Hematopoietic multipotent progenitor cell (in vitro differentiated cells): ENCODE results near the gene JMJD6. TPM values are rescaled to one million over a fixed set of nuclear protein-coding genes. Genes with fewer than 3 reads are reported as not detected.
"Not testable (repeated sequence)": the region's sequence is repeated elsewhere in the genome, so short reads cannot be mapped to it uniquely, and the experiment has no call there.

Source experiments
- DNase-seq, 3 donors: peaks; one replicate each; pipeline ENCODE4 v3.0.0-alpha.2; 2011 to 2015; ENCODE audit warnings: low read depth in 2 of 3, low spot score in 2 of 3
- total RNA-seq: library from RNA; depleted of rRNA; stranded (reverse); fragments of >200 nt; gene quantifications from one replicate; pipeline ENCODE4 v1.2.3, GENCODE V29; 2012

Gene JMJD6
- total RNA-seq, result 16.7 TPM

DNA sequence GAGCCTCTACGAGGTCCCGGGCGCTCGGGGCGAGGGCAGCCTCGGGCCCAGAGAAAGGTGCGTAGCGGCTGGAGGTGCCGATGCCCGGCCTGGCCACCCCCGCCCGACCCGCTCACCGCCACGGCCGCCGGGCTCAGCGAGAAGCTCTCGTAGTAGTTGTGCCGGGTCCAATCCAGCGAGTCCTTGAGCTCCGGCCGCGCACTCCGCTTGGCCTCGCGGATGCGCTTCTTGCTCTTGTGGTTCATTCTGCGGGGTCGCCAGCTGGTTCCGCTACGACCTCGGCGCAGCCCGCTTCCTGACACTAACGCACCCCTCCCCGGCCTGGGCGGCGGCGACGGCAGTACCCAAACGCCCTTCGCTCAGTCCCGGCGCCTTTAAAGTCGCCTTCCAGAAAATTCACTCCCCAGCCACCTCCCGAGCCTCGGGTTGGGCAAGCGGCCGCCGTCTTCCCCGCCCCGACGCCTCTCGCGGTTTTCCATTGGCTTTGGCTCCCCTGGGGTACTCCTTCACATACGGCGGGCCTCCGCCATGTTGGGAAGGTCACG is at the start of gene JMJD6:
Gene JMJD6 (minus strand): TSS at position 376 of the 545 bp plus-strand sequence. CDS start 131 bp downstream, at position 245.
- peak in 2 of 3 donors; percentile 96 for DNase-seq

GRCh38 chr17:76775021-76775600 is 48.7 kb upstream of the JMJD6 start:
- no peak for DNase-seq

DNA sequence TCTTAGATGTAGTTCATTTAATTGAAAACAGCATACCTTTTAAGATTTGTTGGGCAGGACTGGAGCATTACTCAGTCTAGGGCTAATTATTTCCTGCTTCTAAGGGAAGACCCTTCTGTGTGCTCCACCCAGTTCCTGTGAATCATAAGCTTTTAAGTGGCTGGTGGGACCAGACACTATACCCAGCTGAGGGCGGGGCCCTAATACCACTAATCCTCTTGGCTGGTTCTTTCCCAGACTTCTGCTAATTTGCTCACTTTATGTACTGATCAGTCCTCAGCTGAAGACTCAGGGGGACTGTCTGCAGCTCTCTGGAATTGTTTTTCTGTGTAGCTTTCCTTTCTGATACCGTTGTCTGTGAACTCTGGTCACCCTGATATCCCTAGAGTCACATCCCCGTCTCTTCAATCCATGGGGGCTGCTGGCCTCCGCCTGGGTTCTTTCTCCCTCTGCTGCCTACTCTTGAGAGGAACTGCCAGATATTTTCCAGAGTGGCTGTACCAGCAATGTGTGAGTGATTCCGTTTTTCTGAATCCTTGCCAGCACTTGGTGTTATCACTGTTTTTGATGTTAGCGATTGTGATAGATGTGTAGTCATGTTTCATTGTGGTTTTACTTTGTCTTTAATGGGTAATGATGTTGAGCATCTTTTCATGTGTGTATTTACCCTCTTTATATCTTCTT is 46.6 kb upstream of the JMJD6 start:
- DNase-seq, result no peak

- DNase-seq, result no peak
Measured at GRCh38 chr17:76758570-76758969, 32.2 kb upstream of the JMJD6 start.

DNA sequence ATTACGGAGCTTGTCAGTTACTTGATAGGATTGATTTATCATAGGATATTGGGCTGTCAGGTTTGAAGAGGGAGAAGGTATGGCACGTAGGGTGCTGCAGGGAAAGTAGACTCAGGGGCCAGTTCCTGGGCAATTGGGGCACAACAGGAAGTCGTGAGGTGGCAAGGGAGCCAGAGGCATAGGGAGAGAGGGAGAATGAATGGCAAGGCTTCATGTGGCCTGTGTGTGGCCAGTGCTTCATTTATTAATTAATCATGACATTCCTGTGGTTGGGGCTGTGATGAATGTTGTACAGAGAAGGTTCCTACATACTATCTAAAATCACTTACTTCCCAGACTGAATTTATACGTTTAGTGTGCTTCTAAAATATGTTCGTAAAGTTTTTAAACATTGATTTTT is 30.9 kb upstream of the JMJD6 start:
- DNase-seq, result no peak

DNA sequence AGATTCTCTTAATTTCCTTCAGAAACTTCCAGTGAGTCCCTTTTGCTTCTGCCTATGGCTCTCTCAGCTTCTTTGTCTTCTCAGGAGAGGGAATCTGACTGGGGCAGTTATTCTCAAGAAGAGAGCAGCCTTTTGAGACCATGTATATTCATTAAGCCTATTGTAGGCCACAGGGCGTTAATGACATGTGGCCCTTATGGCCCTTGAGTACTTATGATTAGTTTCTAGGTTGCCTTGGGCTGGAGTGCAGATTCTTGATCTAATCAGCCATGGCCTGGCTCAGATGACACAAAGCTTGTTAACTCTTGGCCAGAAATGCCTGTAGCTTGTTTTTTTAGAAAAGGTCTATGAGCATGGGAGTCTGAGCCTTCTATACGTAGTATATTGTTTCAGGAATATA is 28.9 kb upstream of the JMJD6 start:
- no peak for DNase-seq

DNA sequence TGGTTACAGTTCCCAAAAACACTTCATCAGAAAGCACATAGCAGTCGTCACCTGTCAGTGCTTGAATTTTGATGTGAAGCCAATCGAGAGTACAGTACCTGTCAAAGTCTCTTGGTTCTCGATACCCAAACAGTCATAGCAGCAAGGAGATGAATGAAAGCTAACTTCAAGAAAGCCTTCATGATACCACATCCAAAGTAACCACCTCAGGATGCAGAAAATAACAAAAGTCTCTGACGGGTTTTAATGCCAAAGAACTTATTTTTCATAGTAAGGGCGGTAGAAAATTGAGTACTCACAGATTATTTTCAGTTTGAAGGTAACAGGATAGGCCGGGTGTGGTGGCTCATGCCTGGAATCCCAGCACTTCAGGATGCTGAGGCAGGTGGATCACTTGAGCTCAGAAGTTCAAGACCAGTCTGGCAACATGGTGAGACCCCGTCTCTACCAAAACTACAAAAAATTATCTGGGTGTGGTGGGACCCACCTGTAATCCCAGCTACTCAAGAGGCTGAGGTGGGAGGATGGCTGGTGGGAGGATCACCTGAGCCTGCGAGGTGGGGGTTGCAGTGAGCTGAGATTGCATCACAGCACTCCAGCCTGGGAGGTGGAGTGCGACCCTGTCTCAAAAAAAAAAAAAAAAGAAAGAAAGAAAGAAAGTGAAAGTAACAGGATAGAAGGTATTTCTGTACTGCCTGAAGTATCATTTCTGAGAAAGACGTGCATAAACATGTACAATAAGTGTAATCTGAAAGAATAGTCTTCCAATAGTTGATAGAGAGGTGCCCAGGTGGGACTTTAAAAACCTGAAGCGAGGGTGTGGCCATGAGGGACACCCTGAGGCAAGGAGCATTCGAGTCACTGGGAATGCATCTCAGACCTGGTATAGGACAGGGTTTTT is 26.9 kb upstream of the JMJD6 start:
- DNase-seq, result no peak

DNA sequence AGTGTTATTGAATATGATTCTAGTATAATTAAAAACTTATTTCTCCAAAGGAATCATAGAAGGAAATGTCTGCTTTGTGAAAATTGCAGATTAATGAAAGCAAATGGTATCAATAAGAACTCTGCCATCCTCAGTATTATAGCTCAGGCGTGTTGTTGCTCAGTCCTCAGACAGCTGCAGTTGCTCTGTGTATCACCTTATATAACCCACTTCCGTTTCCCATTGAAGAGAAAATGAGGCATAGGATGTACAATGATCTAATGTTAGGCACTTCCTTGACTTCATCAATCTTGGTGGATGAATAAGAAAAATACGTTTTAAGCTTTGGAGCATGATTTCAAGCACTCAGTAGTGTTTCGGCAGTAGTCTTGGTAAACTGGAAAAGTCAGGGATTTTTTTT is 25.6 kb upstream of the JMJD6 start:
- no peak for DNase-seq

- no peak for DNase-seq
Measured at GRCh38 chr17:76751416-76751993, 25.1 kb upstream of the JMJD6 start.

GRCh38 chr17:76748657-76749056 is 22.3 kb upstream of the JMJD6 start:
- no peak for DNase-seq

GRCh38 chr17:76747716-76748363 is 21.4 kb upstream of the JMJD6 start:
- DNase-seq, result no peak

GRCh38 chr17:76745785-76746184 is 19.4 kb upstream of the JMJD6 start:
- DNase-seq, result not testable (repeated sequence)

DNA sequence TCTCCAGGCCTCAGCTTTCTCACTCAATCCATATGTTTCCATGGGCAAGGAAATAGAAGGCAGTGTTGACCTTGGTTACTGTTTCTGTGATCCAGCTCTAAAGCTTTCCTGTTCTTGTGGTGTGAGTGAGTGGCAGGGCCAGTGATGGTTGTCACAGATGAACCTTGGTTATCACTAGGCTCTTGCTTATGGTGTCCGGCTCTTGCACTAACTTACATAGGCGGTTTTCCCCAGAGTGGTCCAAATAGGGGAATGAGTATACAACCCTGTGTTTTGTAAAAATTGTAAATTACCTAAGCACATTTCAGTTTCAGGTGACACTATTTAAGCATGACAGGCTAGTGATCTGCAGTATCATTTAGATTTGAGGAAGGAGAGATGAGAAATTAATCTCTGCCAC is 18.3 kb upstream of the JMJD6 start:
- DNase-seq, result no peak

- DNase-seq, result no peak
Measured at GRCh38 chr17:76742958-76743357, 16.6 kb upstream of the JMJD6 start.

- no peak for DNase-seq
Measured at GRCh38 chr17:76740329-76741118, 14.1 kb upstream of the JMJD6 start.

- not testable (repeated sequence) for DNase-seq
Measured at GRCh38 chr17:76739568-76740115, 13.2 kb upstream of the JMJD6 start.

DNA sequence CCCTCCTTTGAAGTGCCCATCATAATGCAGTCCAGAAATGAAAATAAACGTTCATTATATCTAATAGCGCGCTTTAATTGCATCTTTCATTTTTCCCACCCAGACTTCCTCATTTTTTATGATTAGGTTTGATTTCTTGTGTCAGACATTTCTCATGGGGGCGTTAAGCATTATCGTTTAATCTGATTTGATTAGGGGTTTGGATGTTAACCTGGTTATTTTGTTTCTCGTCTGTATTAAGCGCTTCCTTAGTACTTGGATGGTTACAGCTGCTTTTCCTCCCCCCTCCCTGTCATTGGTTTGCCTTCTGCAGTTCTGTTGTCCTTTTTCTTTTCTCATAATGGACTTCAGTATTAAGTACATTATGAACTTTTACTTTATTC is 12.1 kb upstream of the JMJD6 start:
- peak in 1 of 3 donors; percentile 25 for DNase-seq

DNA sequence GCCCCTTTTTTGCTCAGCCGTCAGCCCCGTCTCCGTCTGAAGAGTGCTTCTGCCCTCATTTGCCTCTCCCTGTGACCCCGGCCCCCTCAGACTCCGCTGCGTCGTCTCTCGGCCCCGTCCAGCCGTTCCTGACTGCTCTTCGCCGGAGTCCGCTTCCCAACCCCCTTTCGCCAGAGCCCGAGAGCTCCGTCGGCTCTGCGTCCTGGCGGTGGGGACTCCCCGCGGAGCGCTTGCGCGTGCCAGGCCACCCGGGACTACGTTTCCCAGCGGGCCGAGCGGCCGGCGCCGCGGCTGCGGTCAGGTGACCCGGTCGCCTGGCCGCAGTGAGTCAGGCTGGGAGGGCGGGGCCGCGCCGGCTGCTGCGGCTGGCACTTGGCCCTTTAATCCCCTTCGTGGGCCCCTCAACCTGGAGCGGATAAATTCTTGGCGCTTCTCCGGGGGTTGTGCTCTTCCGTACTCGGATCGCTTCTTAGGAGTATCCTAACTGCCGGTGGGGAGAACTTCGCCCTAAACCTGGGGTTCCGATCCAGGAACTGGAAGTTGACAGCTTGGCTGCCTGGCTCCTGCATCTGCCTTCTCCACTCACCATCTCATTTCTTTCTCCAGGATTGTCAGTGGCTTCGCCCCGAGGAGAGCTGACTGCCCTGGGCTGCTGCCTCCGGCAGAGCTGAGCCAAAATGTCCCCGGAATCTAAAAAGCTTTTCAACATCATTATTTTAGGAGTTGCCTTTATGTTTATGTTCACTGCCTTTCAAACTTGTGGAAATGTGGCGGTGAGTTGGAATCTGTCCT is 11.5 kb upstream of the JMJD6 start, which contains the start of gene MFSD11:
Gene MFSD11 (plus strand): TSS at position 444 of the 792 bp plus-strand sequence. CDS start 234 bp downstream, at position 678.
- DNase-seq, result peak; percentile 92 to 96 (median 93)
